ENCODE measurements around the gene SETD6. TPM values are rescaled to one million over a fixed set of nuclear protein-coding genes. Genes with fewer than 3 reads are reported as not detected.

Gene SETD6
- total and polyA plus RNA-seq, 9 of the 15 experiments (the other 6 are each of a cell fraction or from before 2014, with no cell fraction given): 9.2 to 40.9 (median 19.8) TPM

DNA sequence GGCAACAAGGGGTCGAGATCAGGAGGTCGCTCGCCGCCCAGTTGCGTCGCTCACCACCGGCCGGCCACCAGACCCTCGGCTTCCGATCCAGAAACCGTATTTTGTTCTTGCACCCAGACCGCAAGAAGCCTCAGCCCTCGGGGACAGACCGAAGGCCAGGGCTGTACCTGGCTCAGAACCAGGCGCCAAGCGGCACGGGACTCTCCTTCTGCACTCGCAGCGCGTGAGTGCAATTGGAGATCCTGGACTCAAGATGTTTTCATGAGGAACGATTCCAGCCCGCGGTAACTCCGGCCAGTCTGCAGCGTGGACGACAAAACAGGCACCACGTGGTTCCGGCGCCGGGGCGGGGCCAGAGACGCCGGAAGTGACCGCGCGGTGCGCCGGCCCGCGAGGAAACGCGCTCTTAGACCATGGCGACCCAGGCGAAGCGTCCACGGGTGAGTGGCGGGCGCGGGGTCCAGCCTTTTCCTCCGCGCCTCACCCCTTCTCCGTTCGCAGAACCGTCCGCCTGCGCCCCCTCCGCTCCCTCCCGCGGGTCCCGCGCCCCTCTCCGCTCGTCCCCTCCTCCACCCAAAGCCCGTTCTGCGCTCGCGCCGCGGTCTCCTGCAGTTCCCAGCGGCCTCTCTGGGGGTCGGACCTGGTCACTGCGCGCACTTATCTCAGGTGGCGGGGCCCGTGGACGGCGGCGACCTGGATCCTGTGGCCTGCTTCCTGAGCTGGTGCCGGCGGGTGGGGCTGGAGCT is at the start of gene SETD6 (continued):
- TF ChIP-seq, protein P1, sequence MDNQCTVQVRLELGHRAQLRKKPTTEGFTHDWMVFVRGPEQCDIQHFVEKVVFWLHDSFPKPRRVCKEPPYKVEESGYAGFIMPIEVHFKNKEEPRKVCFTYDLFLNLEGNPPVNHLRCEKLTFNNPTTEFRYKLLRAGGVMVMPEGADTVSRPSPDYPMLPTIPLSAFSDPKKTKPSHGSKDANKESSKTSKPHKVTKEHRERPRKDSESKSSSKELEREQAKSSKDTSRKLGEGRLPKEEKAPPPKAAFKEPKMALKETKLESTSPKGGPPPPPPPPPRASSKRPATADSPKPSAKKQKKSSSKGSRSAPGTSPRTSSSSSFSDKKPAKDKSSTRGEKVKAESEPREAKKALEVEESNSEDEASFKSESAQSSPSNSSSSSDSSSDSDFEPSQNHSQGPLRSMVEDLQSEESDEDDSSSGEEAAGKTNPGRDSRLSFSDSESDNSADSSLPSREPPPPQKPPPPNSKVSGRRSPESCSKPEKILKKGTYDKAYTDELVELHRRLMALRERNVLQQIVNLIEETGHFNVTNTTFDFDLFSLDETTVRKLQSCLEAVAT (IDR thresholded peaks at IDR 0.05): no peak
- TF ChIP-seq SMAD4 (CRISPR knock-in tag; conservative IDR thresholded peaks at IDR 0.05) (peak; percentile 66; the same call in 1 of the 2 replicates), L3MBTL2 (IDR thresholded peaks at IDR 0.05) (peak; percentile 91), SMAD3 (CRISPR knock-in tag; conservative IDR thresholded peaks at IDR 0.05) (peak; percentile 15; the same call in 1 of the 2 replicates), POLR2H (tag; IDR thresholded peaks at IDR 0.05; ENCODE audit: low read depth) (peak; percentile 63; the same call in 1 of the 2 replicates), PTTG1 (tag; IDR thresholded peaks at IDR 0.05; ENCODE audit: low read depth) (no peak), HDAC2 (IDR thresholded peaks at IDR 0.05) (peak; percentile 74; the same call in 1 of the 2 replicates), MAFG (tag; conservative IDR thresholded peaks at IDR 0.05) (no peak)
- TF ChIP-seq, protein P2, sequence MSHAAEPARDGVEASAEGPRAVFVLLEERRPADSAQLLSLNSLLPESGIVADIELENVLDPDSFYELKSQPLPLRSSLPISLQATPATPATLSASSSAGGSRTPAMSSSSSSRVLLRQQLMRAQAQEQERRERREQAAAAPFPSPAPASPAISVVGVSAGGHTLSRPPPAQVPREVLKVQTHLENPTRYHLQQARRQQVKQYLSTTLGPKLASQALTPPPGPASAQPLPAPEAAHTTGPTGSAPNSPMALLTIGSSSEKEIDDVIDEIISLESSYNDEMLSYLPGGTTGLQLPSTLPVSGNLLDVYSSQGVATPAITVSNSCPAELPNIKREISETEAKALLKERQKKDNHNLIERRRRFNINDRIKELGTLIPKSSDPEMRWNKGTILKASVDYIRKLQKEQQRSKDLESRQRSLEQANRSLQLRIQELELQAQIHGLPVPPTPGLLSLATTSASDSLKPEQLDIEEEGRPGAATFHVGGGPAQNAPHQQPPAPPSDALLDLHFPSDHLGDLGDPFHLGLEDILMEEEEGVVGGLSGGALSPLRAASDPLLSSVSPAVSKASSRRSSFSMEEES (CRISPR knock-in tag; IDR thresholded peaks at IDR 0.05): peak; percentile 40
- TF ChIP-seq, protein P3, sequence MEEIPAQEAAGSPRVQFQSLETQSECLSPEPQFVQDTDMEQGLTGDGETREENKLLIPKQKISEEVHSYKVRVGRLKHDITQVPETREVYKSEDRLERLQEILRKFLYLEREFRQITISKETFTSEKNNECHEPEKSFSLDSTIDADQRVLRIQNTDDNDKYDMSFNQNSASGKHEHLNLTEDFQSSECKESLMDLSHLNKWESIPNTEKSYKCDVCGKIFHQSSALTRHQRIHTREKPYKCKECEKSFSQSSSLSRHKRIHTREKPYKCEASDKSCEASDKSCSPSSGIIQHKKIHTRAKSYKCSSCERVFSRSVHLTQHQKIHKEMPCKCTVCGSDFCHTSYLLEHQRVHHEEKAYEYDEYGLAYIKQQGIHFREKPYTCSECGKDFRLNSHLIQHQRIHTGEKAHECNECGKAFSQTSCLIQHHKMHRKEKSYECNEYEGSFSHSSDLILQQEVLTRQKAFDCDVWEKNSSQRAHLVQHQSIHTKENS (CRISPR knock-in tag; IDR thresholded peaks at IDR 0.05): no peak
- TF ChIP-seq, protein P4, sequence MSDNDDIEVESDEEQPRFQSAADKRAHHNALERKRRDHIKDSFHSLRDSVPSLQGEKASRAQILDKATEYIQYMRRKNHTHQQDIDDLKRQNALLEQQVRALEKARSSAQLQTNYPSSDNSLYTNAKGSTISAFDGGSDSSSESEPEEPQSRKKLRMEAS (CRISPR knock-in tag; IDR thresholded peaks at IDR 0.05): peak; percentile 98
- TF ChIP-seq, protein P5, sequence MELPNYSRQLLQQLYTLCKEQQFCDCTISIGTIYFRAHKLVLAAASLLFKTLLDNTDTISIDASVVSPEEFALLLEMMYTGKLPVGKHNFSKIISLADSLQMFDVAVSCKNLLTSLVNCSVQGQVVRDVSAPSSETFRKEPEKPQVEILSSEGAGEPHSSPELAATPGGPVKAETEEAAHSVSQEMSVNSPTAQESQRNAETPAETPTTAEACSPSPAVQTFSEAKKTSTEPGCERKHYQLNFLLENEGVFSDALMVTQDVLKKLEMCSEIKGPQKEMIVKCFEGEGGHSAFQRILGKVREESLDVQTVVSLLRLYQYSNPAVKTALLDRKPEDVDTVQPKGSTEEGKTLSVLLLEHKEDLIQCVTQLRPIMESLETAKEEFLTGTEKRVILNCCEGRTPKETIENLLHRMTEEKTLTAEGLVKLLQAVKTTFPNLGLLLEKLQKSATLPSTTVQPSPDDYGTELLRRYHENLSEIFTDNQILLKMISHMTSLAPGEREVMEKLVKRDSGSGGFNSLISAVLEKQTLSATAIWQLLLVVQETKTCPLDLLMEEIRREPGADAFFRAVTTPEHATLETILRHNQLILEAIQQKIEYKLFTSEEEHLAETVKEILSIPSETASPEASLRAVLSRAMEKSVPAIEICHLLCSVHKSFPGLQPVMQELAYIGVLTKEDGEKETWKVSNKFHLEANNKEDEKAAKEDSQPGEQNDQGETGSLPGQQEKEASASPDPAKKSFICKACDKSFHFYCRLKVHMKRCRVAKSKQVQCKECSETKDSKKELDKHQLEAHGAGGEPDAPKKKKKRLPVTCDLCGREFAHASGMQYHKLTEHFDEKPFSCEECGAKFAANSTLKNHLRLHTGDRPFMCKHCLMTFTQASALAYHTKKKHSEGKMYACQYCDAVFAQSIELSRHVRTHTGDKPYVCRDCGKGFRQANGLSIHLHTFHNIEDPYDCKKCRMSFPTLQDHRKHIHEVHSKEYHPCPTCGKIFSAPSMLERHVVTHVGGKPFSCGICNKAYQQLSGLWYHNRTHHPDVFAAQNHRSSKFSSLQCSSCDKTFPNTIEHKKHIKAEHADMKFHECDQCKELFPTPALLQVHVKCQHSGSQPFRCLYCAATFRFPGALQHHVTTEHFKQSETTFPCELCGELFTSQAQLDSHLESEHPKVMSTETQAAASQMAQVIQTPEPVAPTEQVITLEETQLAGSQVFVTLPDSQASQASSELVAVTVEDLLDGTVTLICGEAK (IDR thresholded peaks at IDR 0.05): peak; percentile 92
- TF ChIP-seq, protein P5 (CRISPR knock-in tag; IDR thresholded peaks at IDR 0.05): no peak
